GM12872 (cell line): Measurements from ENCODE around the gene DMBT1.

Source experiments
- TF ChIP-seq, protein P1 (sequence below): IDR thresholded peaks from 3 replicates; pipeline ENCODE4 v1.5.1; 2011; ENCODE audit warnings: low read depth, mild to moderate bottlenecking, low read length, moderate library complexity; ENCODE audit not compliant: insufficient read depth

DMBT1 gene

DNA sequence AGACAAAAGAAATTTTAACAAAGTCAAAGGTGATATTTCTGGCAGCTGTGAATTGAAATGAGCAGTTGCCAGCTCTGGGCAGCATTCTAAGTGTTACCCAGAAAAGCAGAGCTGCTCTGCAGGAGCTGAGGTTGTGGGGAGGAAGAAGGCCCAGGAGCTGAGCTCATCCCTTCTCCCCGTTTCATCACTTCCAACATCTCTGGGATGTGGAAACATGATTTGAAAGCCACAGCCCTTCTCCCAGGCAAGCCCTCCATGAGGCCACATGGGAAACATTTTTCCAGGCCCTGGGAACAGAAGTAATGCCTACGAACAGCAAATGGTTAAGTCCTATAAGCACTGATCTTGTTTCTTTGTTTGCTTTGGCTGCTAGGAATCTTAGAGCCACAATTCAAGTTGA, 10.9 kb upstream of the DMBT1 start:
- TF ChIP-seq, protein P1, sequence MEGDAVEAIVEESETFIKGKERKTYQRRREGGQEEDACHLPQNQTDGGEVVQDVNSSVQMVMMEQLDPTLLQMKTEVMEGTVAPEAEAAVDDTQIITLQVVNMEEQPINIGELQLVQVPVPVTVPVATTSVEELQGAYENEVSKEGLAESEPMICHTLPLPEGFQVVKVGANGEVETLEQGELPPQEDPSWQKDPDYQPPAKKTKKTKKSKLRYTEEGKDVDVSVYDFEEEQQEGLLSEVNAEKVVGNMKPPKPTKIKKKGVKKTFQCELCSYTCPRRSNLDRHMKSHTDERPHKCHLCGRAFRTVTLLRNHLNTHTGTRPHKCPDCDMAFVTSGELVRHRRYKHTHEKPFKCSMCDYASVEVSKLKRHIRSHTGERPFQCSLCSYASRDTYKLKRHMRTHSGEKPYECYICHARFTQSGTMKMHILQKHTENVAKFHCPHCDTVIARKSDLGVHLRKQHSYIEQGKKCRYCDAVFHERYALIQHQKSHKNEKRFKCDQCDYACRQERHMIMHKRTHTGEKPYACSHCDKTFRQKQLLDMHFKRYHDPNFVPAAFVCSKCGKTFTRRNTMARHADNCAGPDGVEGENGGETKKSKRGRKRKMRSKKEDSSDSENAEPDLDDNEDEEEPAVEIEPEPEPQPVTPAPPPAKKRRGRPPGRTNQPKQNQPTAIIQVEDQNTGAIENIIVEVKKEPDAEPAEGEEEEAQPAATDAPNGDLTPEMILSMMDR: no peak

DNA sequence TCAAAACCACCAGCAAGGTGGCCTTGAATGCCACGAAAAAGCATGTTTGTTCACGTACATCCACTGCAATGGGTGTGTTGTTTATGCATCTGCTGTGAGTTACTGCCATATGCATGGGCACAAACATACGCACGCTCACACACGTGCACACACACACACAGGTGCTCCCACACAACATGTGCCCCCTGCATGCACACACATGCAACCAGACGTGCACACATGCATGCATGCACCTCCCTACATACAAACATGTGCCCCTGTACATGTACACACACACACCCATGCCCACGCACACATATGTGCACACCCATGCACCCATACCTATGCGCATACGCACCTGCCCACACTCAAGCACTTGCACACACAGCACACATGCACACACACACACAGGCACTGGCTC, 10.1 kb upstream of the DMBT1 start:
- TF ChIP-seq, protein P1: no peak

DNA sequence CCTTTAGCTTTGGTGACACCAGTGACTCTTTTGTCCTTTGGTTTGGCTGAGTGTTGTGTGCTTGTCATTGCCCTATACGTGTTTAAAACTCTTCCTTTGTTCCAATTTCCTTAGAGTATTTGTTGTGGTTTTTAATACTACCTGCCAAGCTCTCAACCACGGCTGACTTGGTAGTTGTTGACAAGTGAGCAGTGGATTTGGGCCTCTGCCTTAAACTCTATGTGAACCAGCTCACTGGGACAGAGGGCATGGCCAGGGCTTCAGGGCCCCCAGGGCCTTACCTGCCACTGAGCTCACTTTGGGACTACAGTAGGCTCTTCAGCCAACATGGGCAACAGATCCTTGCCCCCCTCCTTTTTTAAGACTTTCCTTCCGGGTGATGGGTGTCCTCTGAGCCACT, 9.6 kb upstream of the DMBT1 start:
- TF ChIP-seq, protein P1: no peak

DNA sequence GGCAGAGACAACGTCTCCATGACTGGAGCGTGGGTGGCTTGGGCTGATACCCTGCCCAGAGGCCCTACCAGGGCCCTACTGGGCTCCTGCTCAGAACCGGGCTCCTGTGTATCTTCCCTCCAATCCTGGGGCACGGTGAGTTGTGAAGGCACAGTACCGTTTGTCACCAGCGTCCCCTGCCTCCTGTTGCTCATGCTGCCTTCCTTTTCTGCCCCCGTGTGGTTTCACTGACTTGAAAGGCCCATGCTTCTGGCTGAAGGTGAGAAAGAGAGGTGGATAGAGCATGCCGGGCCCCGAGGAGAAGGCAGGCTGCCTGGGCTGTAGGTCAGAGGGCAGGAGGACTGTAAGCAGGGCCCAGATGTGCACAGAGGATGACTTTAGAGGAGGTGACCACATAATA, 9.1 kb upstream of the DMBT1 start:
- TF ChIP-seq, protein P1: no peak

DNA sequence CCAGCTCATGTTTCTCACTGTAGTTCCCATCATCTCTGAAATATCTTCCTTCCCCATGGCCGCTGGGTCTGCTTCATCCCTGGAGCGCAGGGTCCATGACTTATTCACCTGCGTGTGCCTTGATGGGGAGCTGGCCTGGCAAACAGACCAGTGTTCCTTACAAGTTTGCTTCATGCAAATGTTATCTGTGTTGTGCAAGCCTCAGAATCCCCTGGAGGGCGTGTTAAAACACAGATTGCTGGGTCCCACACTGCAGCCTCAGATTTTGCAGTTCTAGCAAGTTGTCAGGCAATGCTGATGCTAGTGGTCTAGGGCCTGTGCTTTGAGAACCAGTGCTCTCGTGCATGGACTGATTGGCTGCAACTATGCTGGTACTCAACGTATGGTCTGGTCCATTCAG, 7.2 kb upstream of the DMBT1 start:
- TF ChIP-seq, protein P1: no peak

DNA sequence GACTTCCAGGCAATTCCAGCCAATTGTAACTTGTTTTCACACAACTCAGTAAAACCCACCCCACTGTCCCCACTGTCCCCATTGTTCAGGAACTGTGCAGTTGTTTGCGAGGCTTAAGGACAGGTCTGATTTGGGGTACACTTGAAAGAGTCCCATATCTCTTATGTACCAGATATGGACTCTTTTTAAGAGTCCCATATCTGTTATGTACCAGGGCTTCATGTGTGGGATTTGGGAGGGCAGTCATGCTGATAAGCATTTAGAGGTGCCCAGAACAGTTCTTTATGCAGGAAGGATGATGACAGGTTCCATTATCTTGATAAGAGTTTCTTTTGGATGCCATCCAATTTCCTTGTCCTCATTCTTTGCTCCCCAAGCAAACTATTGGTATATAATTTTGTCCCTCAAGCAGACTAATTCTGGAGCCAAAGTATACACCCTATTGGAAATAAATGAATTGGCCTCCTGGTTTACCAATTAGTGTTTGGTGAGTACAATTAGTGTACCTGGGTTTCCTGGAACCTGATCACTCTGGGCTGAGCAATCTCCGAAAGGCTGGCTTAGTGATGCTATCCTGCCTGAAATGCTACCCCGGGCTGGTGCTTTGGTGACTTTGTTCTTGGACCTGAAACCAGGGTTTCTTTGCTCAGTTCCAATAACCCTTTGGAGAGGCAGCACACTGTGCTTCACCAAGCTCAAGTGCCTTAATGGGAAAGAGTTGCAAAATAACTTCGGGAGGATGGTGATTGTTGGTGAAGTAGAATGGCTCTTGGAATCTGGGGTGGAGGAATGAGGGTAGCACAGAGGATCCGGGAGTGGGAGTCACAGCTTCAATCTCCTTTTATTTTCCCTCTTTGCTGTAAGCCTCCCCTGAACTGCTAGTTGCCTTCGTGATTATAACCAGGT, 6.2 kb upstream of the DMBT1 start:
- TF ChIP-seq, protein P1: no peak

DNA sequence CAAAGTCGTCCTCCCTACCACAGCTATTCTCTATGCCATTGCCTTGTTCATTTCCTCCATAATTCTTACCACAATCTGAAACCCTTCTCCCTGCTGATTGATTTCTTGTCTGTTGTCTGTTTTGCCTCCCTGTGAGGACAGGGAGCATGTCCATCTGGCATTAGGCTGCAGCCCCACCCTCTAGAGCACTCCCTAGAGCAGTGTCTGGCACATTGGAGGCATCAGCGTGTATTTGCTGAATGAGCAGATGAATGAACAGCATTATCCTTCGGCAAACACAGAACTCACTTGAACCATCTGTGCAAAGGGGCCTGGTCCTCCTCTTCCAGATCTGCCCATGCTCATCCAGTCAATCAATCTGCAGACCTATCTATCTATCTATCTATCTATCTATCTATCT, 5.1 kb upstream of the DMBT1 start:
- TF ChIP-seq, protein P1: no peak
